ENCODE results near the gene ENAH.

Gene ENAH

DNA sequence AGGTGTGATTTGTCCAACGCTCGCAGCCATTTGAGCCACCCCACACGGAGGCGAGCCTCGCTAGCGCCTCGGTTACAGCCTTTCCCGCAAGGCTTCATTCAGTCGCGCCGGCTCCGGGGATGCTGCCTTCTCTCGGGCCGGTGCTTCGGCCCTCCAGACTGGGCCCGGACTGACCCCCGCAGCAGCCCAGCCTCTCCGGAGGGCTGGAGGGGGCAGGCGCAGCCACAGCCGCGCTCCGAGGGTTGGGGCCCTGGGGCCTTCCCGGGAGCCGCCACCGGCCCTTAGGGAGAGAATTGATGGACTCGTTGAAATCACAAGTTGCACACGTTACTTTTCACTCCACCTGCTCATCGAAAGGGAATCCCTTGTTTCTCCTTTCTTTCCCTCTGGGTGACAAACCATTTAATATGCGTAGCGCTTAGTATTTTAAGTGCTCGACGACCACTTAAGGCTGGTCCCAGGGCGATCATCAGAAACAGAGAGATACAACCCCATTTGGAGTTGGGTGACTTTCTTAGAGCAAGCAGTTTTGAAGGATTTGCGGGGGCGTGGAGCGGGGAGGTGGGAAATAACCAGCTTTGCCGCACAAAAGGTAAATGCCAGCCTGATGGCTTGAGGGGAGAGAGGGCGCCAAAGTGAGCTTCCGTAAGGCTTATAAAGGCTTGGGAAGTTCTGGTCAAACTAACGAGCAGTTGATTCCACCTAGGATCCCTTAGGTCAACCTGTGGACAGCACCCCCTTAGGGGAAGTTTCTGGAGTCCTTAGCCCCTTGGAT lies 24.6 kb upstream of the ENAH start:
- Histone ChIP-seq H3K36me3 (replicated peaks; ENCODE audit: low read depth, low read length) (no peaks in the 10 kb centered on the region), H2AFZ (ENCODE audit: low read depth, low read length) (no peak overlapping the region), H3K9me3 (ENCODE audit: insufficient read depth, low read length) (no peaks in the 10 kb centered on the region), H3K9ac (ENCODE audit: low read length) (no peak overlapping the region), H3K27me3 (ENCODE audit: low read depth, low read length) (peaks cover 26% of the 10 kb centered on the region), H3K4me3 (ENCODE audit: low read length) (no peak overlapping the region), H4K20me1 (ENCODE audit: insufficient read depth, low read length) (no peaks in the 10 kb centered on the region), H3K4me2 (ENCODE audit: low read length) (no peak overlapping the region), H3K27ac (ENCODE audit: low read length) (no peak overlapping the region), H3K4me1 (ENCODE audit: low read length) (no peaks in the 10 kb centered on the region), H3K79me2 (ENCODE audit: low read length) (no peaks in the 10 kb centered on the region)
- no peak for TF ChIP-seq EZH2phosphoT487 (IDR thresholded peaks at IDR 0.05; ENCODE audit: low read depth)
- TF ChIP-seq, protein P1, sequence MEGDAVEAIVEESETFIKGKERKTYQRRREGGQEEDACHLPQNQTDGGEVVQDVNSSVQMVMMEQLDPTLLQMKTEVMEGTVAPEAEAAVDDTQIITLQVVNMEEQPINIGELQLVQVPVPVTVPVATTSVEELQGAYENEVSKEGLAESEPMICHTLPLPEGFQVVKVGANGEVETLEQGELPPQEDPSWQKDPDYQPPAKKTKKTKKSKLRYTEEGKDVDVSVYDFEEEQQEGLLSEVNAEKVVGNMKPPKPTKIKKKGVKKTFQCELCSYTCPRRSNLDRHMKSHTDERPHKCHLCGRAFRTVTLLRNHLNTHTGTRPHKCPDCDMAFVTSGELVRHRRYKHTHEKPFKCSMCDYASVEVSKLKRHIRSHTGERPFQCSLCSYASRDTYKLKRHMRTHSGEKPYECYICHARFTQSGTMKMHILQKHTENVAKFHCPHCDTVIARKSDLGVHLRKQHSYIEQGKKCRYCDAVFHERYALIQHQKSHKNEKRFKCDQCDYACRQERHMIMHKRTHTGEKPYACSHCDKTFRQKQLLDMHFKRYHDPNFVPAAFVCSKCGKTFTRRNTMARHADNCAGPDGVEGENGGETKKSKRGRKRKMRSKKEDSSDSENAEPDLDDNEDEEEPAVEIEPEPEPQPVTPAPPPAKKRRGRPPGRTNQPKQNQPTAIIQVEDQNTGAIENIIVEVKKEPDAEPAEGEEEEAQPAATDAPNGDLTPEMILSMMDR (IDR thresholded peaks at IDR 0.05; ENCODE audit: low read depth, low read length), result no peak

DNA sequence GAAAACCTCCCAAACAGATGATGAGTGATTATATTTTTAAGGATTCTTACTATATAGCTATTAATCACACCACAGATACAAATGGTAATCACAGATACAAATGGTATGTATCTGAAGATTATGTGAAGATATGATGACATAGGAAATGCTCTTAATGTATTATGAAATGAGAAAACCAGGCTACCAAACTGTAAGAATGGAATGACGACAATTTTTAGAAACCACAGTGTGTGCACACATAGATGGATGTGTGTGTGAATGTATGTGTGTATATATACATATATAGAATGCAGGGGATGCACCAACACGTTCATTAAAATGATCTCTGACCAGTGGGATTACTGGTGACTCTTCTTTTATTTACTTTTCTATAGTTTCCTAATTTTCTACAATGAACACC lies 21.5 kb upstream of the ENAH start:
- Histone ChIP-seq H3K36me3 (replicated peaks; ENCODE audit: low read depth, low read length) (no peaks in the 10 kb centered on the region), H3K4me1 (ENCODE audit: low read length) (no peaks in the 10 kb centered on the region), H3K27me3 (ENCODE audit: low read depth, low read length) (peaks cover 8% of the 10 kb centered on the region; the same call in 1 of the 2 replicates), H2AFZ (ENCODE audit: low read depth, low read length) (no peak overlapping the region), H3K4me2 (ENCODE audit: low read length) (no peak overlapping the region), H3K9me3 (ENCODE audit: insufficient read depth, low read length) (no peaks in the 10 kb centered on the region), H3K27ac (ENCODE audit: low read length) (no peak overlapping the region), H3K79me2 (ENCODE audit: low read length) (no peaks in the 10 kb centered on the region), H3K9ac (ENCODE audit: low read length) (no peak overlapping the region), H3K4me3 (ENCODE audit: low read length) (no peak overlapping the region), H4K20me1 (ENCODE audit: insufficient read depth, low read length) (no peaks in the 10 kb centered on the region)
- no peak for TF ChIP-seq EZH2phosphoT487 (IDR thresholded peaks at IDR 0.05; ENCODE audit: low read depth)
- TF ChIP-seq, protein P1 (IDR thresholded peaks at IDR 0.05; ENCODE audit: low read depth, low read length), result no peak

- no peak overlapping the region for H3K9ac ChIP-seq (ENCODE audit: low read length)
Observed at GRCh38 chr1:225670806-225671733, 18.1 kb upstream of the ENAH start.

More at GRCh38 chr1:225670806-225671733, 18.1 kb upstream of the ENAH start:
- no peaks in the 10 kb centered on the region for H4K20me1 ChIP-seq (ENCODE audit: insufficient read depth, low read length)
- H3K36me3 ChIP-seq (replicated peaks; ENCODE audit: low read depth, low read length), result no peaks in the 10 kb centered on the region
- no peak overlapping the region for H2AFZ ChIP-seq (ENCODE audit: low read depth, low read length)
- H3K4me3 ChIP-seq (ENCODE audit: low read length), result no peak overlapping the region
- no peaks in the 10 kb centered on the region for H3K4me1 ChIP-seq (ENCODE audit: low read length)
- TF ChIP-seq, protein P1 (IDR thresholded peaks at IDR 0.05; ENCODE audit: low read depth, low read length), result no peak
- no peak for TF ChIP-seq EZH2phosphoT487 (IDR thresholded peaks at IDR 0.05; ENCODE audit: low read depth)
- no peaks in the 10 kb centered on the region for H3K79me2 ChIP-seq (ENCODE audit: low read length)
- no peaks in the 10 kb centered on the region for H3K9me3 ChIP-seq (ENCODE audit: insufficient read depth, low read length)
- no peak overlapping the region for H3K27ac ChIP-seq (ENCODE audit: low read length)
- no peak overlapping the region for H3K4me2 ChIP-seq (ENCODE audit: low read length)
- peaks cover 8% of the 10 kb centered on the region; the same call in 1 of the 2 replicates for H3K27me3 ChIP-seq (ENCODE audit: low read depth, low read length)
